ENCODE measurements around the gene RHOJ. TPM values are rescaled to one million over a fixed set of nuclear protein-coding genes. Genes with fewer than 3 reads are reported as not detected.

Gene RHOJ
- polyA plus RNA-seq, 3 donors from 2014 or later = not detected

DNA sequence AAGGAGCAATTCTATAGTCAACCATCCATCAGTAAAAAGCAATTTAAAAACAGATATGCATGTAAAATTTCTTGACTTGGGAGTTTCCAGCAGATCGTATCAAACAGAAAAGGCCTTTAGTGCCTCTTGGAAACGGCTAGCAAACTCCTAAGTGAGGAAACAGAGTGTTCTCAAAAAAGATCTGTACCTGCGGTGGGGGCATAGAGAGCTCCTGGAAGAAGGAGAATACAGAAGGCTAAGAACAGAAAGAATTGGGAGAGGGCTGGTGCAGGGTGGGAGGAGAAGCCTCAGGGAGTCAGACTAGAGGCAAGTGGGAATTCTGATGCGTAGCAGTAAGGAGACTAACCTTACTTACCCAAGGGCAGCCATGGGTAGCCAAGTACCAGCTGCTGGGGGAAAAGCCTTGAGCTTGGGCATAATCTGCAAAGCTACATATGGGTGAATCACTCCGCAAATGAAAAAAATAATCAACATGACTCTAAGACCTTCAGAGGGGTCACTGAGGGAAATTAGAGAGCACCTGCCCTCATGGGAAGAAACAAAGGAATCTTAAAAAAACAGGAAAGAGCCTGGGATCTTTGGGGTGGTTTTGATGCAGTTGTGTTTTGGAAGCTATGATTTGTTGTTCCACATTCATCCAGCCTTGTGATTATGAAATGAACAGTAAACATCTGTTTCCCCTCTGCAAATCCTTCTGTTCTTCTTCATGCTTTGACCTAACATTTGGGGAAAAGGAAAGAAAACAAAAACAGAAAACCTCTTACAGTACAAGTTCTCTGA, 10.4 kb downstream of the RHOJ start:
- no peak for DNase-seq
- H3K9me3 Mint-ChIP-seq = no peaks in the 10 kb centered on the region
- H3K27me3 Mint-ChIP-seq (ENCODE audit: low read depth in 3 of 3) = peaks cover 2 to 5% (median 5%) of the 10 kb centered on the region in 3 donors
- no peaks in the 10 kb centered on the region for H3K4me1 Mint-ChIP-seq
- H3K36me3 Mint-ChIP-seq = no peaks in the 10 kb centered on the region
- no peak overlapping the region for H3K4me3 Mint-ChIP-seq
- no peak overlapping the region for H3K27ac Mint-ChIP-seq

DNA sequence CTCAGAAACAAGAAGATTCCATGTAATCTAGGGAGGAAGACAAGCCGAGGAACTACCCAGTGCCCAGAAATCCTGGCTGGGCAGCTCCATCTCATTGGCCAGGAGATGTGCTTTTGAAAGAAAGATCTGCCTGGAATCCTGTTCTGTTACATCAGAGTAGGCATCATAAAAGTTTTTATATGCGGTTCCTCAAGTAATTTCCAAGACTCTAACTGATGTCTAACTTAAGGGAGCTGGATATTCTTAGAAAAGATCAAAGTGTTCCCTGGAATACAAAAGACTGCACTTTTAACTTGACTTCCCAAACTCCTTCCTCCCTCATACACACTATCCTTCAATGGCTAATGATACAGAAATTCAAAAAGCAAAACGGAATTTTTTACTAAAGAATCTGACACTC, 16.3 kb downstream of the RHOJ start:
- Mint-ChIP-seq H3K4me3 (no peak overlapping the region), H3K27ac (no peak overlapping the region), H3K36me3 (no peaks in the 10 kb centered on the region), H3K9me3 (peaks cover 0 to 3% (median 0%) of the 10 kb centered on the region in 6 donors), H3K4me1 (no peaks in the 10 kb centered on the region), H3K27me3 (ENCODE audit: low read depth in 3 of 3) (peaks cover 0 to 5% (median 2%) of the 10 kb centered on the region in 3 donors)
- DNase-seq = no peak

DNA sequence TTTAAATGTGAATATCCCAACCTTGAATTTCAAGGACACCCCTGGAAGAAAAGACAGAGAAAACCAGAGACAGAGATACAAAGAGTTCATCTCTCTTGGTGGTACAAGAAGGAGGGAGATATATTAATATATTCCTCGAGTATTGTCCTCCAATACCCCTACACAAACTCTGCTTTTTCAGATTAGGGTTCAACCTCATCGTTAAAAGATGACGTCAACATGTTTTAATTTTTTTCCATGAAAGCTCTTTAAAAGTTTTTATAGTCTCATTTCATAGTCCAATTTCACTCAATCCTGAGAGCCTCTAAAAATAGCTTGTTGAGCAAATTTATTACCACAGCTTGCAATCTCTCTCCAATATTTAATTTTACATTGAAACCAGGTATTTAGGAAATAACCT, 19.4 kb downstream of the RHOJ start:
- H3K36me3 Mint-ChIP-seq = no peaks in the 10 kb centered on the region
- DNase-seq = no peak
- H3K9me3 Mint-ChIP-seq = peaks cover 0 to 3% (median 0%) of the 10 kb centered on the region in 6 donors
- H3K27ac Mint-ChIP-seq = no peak overlapping the region
- no peak overlapping the region for H3K4me3 Mint-ChIP-seq
- H3K27me3 Mint-ChIP-seq (ENCODE audit: low read depth in 3 of 3) = peaks cover 0 to 4% (median 3%) of the 10 kb centered on the region in 3 donors
- H3K4me1 Mint-ChIP-seq = no peaks in the 10 kb centered on the region

GRCh38 chr14:63224196-63224595, 20.0 kb downstream of the RHOJ start:
- no peak for DNase-seq
- Mint-ChIP-seq H3K9me3 (peaks cover 0 to 5% (median 0%) of the 10 kb centered on the region in 6 donors), H3K27ac (no peak overlapping the region), H3K4me1 (no peaks in the 10 kb centered on the region), H3K36me3 (no peaks in the 10 kb centered on the region), H3K4me3 (no peak overlapping the region), H3K27me3 (ENCODE audit: low read depth in 3 of 3) (peaks cover 0 to 6% (median 3%) of the 10 kb centered on the region in 3 donors)

DNA sequence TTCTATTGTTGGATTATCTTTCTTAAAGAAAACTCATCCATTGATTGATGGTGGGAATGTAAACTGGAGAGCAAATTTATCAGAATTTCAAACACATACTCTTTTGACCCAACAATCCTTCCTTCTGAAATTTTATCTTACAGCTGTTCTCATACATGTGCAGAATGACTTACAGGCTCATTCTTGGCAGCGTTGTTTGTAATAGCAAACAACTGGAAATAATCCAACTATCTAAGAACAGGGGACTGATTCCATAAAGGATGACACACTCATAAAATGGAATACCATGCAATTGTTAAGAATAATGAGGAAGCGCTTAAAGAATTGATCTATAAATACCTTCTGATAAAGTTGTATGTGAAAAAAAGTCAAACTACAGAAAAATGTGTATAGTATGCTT, 24.0 kb downstream of the RHOJ start:
- Mint-ChIP-seq H3K4me3 (no peak overlapping the region), H3K9me3 (peaks cover 0 to 4% (median 0%) of the 10 kb centered on the region in 6 donors), H3K36me3 (no peaks in the 10 kb centered on the region), H3K27me3 (ENCODE audit: low read depth in 3 of 3) (peaks cover 0 to 8% (median 4%) of the 10 kb centered on the region in 3 donors), H3K27ac (no peak overlapping the region), H3K4me1 (no peaks in the 10 kb centered on the region)
- DNase-seq = no peak

DNA sequence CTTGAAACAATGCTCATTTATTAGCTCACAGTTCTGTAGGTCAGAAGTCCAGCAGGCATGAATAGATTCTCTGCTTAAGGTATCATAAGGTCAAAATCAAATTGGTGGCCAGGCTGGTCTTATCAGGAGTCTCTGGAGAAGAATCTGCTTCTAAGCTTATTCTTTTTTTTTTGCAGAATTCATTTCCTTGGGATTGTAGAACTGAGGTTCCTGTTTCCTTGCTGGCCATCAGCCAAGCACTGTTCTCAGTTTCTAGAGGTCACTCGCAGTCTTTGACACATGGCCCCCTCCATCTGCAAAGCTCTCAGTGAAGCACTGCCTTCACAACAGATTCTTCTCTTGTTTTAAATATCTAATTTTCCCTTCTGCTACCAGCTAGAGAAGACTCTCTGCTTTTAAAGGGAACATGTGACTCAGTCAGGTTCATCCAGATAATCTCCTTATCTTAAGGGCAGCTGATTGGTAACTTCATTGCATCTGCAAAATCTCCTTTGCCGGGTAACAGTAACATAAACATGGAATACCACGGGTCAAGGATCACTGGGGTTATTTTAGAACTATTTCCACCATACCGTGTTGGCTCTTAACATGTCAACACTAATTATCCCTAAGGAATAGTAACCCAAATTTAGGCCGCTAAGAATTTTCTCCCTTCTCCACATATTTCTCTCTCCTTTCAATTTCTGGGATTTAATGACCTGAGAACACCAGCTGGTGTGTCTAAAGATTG, 25.3 kb downstream of the RHOJ start:
- no peaks in the 10 kb centered on the region for H3K4me1 Mint-ChIP-seq

GRCh38 chr14:63231766-63232165, 27.5 kb downstream of the RHOJ start:
- H3K4me3 Mint-ChIP-seq = no peak overlapping the region
- H3K27ac Mint-ChIP-seq = no peak overlapping the region
- no peak for DNase-seq
- no peaks in the 10 kb centered on the region for H3K36me3 Mint-ChIP-seq
- H3K9me3 Mint-ChIP-seq = peaks cover 0 to 6% (median 0%) of the 10 kb centered on the region in 6 donors
- peaks cover 1 to 10% (median 4%) of the 10 kb centered on the region in 3 donors for H3K27me3 Mint-ChIP-seq (ENCODE audit: low read depth in 3 of 3)
- no peaks in the 10 kb centered on the region for H3K4me1 Mint-ChIP-seq

More for the DNA sequence above, 25.3 kb downstream of the RHOJ start:
- H3K9me3 Mint-ChIP-seq = peaks cover 0 to 6% (median 0%) of the 10 kb centered on the region in 6 donors
- no peak overlapping the region for H3K4me3 Mint-ChIP-seq
- H3K27me3 Mint-ChIP-seq (ENCODE audit: low read depth in 3 of 3) = peaks cover 1 to 11% (median 4%) of the 10 kb centered on the region in 3 donors
- H3K27ac Mint-ChIP-seq = no peak overlapping the region
- no peak for DNase-seq
- no peaks in the 10 kb centered on the region for H3K36me3 Mint-ChIP-seq

DNA sequence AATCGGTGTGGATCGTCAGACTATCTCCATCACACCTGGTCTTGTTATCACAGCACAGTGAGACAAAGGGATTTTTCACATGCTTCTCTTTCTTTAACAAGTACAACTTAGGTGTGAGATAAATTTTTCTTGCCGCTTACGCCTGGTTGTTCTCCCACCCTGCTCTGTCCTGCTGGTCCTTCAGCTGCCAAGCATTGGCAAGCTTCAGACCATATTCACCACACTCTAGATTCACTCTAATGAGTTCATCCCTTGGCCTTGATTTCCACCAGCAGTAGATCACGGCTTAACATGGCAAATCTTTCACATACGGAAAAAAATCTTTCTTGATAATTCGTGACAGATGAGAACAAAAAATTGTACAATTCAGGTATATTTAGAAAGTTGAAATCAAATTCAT, 33.5 kb downstream of the RHOJ start:
- H3K4me1 Mint-ChIP-seq = no peaks in the 10 kb centered on the region
- peaks cover 0 to 4% (median 0%) of the 10 kb centered on the region in 6 donors for H3K9me3 Mint-ChIP-seq
- no peaks in the 10 kb centered on the region for H3K36me3 Mint-ChIP-seq
- H3K4me3 Mint-ChIP-seq = no peak overlapping the region
- no peak for DNase-seq
- H3K27ac Mint-ChIP-seq = no peak overlapping the region
- peaks cover 0 to 14% (median 7%) of the 10 kb centered on the region in 3 donors for H3K27me3 Mint-ChIP-seq (ENCODE audit: low read depth in 3 of 3)

DNA sequence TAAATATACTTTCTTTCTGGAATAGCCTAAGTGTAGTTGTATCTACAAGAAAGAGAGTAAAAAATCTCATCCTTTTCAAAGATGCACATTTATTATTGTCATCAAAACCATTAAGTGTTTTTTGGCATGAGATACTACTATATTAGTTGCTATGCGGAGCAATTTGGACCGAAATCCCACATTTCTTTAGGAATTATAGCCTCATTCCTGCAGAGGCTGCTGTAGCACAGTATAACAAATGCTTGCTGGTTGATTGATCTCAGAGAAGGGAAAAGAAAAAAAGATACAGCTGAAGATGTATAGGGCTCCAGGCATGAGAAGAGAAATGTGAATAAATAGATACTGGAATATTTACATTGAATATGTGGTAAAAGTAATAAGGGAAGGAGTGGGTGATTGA, 36.0 kb downstream of the RHOJ start:
- H3K4me1 Mint-ChIP-seq = no peaks in the 10 kb centered on the region
- no peak overlapping the region for H3K27ac Mint-ChIP-seq
- no peaks in the 10 kb centered on the region for H3K9me3 Mint-ChIP-seq

DNA sequence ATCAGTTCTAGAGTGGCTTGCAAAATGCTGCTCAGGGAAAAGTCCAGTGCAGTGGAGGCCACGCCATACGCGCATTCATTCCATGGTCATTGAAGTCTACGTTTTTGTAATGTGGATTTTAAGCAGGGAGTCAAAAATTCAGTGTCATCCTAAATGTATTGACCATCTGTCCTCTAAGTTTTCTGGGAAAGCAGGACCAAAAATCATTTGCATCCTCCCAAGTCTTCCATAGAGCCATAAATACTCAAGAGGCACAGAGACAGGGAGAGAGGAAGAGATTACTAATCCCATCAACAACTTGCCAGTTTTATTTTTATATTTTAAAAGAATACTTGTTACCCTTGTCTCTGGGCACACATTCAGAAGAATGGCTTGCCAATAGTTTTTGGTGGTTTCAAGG, 36.9 kb downstream of the RHOJ start:
- H3K27ac Mint-ChIP-seq = no peak overlapping the region
- H3K9me3 Mint-ChIP-seq = no peaks in the 10 kb centered on the region
- no peak overlapping the region for H3K4me3 Mint-ChIP-seq
- peaks cover 0 to 14% (median 5%) of the 10 kb centered on the region in 3 donors for H3K27me3 Mint-ChIP-seq (ENCODE audit: low read depth in 3 of 3)
- H3K4me1 Mint-ChIP-seq = no peaks in the 10 kb centered on the region
- no peak for DNase-seq
- H3K36me3 Mint-ChIP-seq = no peaks in the 10 kb centered on the region

More for the DNA sequence above, 36.0 kb downstream of the RHOJ start:
- Mint-ChIP-seq H3K4me3 (no peak overlapping the region), H3K36me3 (no peaks in the 10 kb centered on the region), H3K27me3 (ENCODE audit: low read depth in 3 of 3) (peaks cover 0 to 14% (median 5%) of the 10 kb centered on the region in 3 donors)
- no peak for DNase-seq

DNA sequence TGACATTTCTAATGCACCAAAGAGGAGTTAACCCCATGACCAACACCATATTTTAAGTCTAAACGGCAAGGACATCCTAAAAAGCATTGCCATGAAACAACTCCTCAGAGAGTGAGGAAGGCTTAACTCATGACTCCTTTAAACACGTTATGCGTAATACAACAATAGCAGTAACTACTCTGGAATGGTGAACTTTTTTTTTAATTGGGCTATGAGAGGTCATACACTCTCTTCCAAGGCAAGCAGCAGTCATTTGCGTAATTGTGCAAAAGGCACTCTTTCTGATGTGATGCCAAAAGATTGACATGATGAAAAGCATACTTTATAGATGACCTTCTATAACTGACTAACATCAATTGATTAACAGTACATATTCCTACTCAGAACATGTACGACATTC, 39.4 kb downstream of the RHOJ start:
- Mint-ChIP-seq H3K4me3 (no peak overlapping the region), H3K4me1 (no peaks in the 10 kb centered on the region), H3K9me3 (peaks cover 0 to 2% (median 0%) of the 10 kb centered on the region in 6 donors), H3K27me3 (ENCODE audit: low read depth in 3 of 3) (peaks cover 0 to 9% (median 3%) of the 10 kb centered on the region in 3 donors), H3K27ac (no peak overlapping the region), H3K36me3 (no peaks in the 10 kb centered on the region)
- no peak for DNase-seq

DNA sequence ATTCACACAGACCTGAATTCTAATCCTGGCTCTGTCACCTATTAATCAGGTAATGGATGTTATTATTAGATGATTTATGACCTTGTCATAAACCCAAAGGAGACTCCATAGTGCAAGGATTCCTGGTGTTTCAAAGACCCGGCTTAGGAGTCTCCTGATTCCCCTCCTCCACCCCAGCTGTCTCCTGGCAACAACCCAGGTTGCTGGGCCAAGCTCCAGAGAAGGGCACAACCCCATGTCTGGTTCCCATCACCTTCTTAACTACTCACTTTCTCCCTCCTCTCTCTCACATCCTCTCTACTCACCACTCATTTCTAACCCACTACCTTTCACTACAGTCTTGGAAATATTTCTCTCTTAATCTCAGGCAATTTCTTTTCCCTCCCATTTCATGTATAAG, 41.6 kb downstream of the RHOJ start:
- no peak for DNase-seq
- Mint-ChIP-seq H3K27me3 (ENCODE audit: low read depth in 3 of 3) (peaks cover 0 to 5% (median 3%) of the 10 kb centered on the region in 3 donors), H3K9me3 (peaks cover 0 to 2% (median 0%) of the 10 kb centered on the region in 6 donors), H3K36me3 (no peaks in the 10 kb centered on the region), H3K27ac (no peak overlapping the region), H3K4me1 (no peaks in the 10 kb centered on the region), H3K4me3 (no peak overlapping the region)

- DNase-seq = no peak
- Mint-ChIP-seq H3K36me3 (no peaks in the 10 kb centered on the region), H3K27ac (no peak overlapping the region), H3K4me1 (no peaks in the 10 kb centered on the region), H3K4me3 (no peak overlapping the region), H3K9me3 (peaks cover 0 to 2% (median 0%) of the 10 kb centered on the region in 6 donors), H3K27me3 (ENCODE audit: low read depth in 3 of 3) (peaks cover 0 to 2% (median 2%) of the 10 kb centered on the region in 3 donors)
Observed at GRCh38 chr14:63248211-63248610, 44.0 kb downstream of the RHOJ start.

- Mint-ChIP-seq H3K4me1 (no peaks in the 10 kb centered on the region), H3K4me3 (no peak overlapping the region), H3K36me3 (no peaks in the 10 kb centered on the region), H3K9me3 (peaks cover 0 to 2% (median 0%) of the 10 kb centered on the region in 6 donors), H3K27me3 (ENCODE audit: low read depth in 3 of 3) (peaks cover 0 to 4% (median 0%) of the 10 kb centered on the region in 3 donors), H3K27ac (no peak overlapping the region)
- DNase-seq = no peak
Observed at GRCh38 chr14:63249092-63249491, 44.8 kb downstream of the RHOJ start.
